GM18498 (cell line): ENCODE results near the gene CTNNA3.

Experiments
- ATAC-seq: cut with Tn5 transposase; IDR thresholded peaks from one replicate; pipeline ENCODE4 v1.9.1; 2021; ENCODE audit warnings: mild to moderate bottlenecking, moderate library complexity; ENCODE audit not compliant: unreplicated experiment

The CTNNA3 gene

DNA sequence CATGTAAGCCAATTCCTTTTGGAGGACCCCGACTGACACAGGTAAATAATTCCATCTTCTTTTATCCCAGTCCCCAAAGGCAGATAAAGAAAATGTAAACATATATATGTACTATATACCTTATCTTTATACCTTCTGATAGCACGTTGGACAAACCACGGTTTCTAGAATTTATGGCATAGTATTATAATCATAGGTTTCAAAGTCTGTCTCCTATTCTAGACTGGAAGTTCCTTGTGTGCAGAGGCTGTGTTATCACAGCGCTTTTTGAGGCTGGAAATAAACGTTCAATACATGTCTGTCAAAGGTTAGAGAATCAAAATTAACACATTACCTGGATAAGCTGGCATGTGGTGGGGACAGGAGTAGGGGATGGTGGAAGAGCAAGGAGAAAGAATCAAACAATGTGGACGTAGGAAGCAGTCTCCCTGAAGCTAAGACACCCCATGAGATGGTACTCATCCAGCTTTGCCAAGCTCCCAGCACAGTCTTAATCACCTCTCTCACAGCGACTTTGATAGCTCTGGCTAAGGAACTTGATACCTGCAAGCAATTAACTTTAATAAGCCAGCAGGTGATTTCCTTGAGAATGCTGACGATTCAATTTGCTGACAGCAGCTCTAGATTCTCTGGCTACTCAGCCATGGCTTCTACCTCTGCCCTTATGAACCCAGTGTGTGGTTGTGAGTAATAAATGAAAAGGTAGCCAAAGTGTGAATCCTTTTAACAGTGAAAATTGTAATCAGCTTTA lies 978.6 kb downstream of the CTNNA3 start:
- ATAC-seq, result no peak

DNA sequence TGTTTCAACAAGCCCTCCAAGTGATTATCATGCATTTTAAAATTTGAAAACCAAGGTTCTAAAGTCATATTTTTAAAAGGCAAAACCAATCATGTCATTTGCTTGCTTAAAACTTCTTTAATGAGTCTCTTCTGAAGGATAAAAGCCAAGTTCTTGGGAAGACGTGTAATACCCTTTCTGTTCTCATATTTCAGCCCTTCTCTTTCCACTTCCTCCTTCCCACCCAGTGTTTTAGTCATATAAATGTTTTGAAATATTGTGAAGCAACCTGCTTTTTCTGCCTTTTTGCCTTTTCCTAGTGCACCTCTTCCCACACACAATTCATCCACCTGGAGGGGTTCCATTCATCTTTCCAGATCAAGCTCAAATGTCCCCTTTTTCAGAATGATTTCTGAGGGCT lies 981.3 kb downstream of the CTNNA3 start:
- no peak for ATAC-seq

DNA sequence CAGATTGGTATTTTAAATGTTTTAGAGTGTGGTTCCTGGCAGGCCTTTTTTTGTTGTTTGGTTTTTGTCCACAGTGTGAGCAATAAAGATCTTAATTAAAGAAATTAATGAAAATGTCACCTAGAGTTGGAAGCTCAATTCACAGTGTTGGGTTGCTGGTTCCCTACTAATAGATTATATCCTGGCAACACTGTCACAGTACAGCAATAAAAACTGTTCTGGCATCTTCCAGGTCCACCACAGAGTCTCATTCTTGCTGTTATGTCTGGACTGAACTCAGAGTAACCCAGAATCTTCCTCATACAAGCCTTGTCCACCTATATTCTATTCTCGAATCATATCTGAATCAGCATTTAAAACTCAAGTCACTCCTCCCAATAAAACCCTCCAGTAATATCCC lies 982.6 kb downstream of the CTNNA3 start:
- no peak for ATAC-seq

DNA sequence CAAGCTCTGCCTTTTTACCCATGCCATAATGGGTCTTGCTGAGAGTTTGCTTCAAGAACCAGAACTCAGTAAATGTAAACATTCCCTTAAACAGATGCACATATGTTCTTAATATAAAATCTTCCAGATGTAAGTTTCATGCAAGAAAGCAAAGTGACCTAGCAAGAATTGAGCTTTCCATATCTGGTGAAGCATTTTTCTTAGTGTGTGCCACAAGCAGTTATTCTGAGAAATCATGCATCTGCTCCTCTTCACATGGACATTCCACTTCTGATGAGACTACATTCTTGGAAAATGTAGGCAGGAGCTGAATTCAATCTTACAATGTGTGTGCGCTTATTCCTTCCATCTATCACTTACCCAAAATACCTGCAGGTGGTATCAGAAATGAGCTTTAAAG lies 997.9 kb downstream of the CTNNA3 start:
- ATAC-seq, result no peak

DNA sequence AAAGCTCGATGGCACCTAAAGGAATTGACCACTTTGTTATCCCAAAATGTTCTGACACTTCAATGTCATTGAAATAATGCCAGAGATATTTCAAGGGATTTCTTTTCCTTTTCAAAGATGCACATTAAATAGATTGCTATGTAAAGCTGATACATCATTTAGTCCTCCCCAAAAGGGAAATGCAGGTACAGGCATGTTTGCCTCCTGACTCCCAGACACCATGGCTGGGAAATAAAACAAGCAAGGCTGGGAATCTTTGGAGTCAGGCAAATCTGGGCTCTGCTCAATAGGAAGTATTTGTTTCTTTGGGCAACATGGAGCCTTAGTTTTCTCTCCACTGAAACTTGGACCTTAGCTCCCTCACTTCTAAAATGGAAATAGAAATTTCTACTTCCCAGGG lies 1000.9 kb downstream of the CTNNA3 start:
- no peak for ATAC-seq

DNA sequence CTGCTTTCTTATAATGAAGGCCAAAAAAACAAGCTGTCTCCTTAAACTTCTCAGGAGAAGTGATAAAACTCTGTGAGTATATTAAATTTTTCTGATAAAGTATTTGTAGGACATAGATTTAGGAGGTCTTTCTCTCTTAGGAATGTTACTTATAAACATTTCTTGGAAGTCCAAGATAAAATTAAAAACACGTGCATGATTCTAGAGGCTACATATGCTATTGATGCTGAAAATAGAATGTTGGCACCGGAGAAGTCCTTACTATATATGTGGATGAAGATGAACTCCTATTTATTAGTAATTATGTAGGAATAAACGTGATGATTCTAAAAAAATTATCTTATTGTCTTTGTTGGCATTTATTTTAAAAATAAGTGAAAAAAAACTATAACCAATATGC lies 1011.4 kb downstream of the CTNNA3 start:
- ATAC-seq, result no peak

DNA sequence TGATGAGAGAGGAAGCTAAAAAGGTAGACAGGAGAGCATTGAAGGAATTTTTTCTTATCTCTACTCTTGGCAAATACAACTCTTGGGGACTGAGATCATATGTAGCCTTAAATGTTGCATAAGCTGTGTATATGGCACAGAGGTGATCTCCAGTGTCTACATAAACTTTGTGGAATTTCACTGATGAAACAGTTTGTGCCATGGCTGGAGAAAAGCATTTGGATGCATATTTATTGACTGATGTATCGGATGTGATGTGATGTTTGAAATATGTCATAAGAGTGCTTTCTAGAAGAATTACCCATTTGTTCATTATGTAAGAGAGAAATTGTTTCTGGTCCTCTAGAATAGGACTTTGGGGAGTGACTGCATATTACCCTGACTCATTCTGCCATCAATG lies 1015.1 kb downstream of the CTNNA3 start:
- ATAC-seq, result no peak

DNA sequence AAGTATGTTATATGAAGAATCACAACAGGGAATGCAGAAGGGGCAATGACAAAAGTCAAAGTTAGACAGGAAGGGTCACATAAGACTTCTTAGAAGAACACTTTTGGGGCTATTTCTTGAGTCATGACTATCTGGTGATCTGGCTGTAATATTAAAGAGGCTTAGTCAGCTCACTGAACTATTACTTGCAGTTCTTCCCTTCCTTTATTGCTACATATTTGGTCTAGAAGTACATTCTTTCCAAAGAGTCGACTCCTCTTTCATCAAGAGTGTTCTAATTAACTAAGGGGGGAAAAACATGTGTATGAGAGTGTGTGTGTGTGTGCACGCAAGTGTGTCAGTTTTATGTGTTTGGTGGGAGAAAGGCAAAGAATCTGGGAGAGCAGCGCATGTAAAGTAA lies 1017.5 kb downstream of the CTNNA3 start:
- no peak for ATAC-seq

DNA sequence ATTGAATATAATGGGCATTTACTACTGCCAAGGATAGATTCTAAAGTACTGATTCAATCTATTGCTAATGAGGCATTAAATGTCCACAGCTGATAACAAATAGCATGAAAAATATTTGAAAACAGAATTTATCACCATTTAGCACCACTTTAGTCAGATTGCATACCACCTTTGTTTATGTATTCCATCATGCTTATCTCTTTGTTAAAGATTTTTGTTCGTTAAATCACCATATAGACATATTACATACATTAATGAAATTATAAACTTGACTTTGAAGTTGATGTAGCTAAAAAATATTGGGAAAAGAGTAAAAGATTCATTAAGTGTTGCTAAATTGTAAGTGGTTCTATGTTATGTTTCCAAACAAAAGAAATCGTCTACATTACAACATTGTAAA lies 1022.9 kb downstream of the CTNNA3 start:
- no peak for ATAC-seq

DNA sequence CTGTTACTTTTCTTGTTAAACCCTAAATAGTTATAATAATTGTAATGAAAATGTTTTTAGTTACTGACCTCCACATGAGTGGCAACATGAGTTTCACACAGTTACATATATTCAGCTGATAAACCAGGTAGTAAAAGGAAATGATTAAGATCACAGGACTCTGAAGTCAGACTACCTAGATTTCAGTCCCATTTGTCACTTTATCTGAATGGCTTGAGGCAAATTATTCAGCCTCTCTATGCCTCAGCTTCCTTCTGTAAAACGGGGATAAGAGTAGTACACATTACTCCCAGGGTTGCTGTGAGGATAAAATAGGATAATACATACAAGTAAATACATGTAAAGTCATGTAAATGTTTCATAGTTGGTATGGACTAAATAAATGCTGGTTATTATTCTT lies 1024.4 kb downstream of the CTNNA3 start:
- no peak for ATAC-seq

DNA sequence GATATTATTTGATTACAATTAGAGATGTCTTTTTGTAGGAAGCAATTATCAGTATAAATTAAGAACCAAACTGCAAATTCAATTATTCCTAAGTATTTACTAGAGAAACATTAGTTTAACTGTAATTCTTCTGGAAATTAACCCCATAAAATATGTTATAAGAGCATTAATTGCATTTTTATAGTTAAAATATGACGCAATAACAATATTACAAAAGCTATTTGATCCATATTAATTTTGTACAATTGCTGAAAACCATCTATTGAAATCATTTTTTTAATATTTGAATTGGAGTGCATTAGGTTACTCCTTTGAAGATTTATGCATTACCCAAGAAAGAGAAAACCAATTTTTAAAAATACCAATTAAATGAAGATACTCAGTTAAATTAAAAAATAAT lies 1024.9 kb downstream of the CTNNA3 start:
- ATAC-seq, result no peak

DNA sequence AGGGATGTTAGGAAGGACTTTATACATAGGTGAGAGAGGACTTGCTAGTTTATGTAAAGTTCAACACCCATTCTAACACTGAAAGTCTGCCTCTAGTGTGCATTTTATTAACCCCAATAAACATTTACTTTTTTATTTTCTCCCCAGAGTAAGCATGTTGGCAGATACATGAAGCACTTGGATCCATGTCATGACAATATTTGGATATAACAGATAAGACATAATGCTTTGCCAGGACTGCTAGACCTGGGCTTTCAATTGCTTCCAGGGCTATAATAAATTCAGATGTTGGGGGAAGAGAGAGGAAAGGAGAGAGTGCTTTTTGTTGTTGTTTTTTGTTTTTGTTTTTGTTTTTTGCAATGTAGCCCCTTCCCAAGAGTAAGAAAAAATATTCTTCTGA lies 1039.5 kb downstream of the CTNNA3 start:
- ATAC-seq, result no peak

DNA sequence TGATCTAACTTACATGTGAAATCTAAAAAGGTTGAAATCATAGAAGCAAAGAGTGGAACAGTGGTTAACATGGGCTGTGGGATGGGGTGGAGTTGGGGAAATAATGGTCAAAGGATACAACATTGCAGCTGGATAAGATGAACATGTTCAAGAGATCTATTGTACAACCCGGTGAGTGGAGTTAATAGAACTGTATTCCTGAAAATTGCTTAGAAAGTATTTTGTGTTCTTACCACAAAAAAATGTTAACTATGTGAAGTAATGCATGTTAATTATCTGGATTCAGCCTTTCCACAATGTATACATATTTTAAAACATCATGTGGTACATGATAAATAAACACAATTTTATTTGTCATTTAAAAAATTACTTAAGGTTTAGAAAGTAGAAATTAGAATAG lies 1041.1 kb downstream of the CTNNA3 start:
- no peak for ATAC-seq

DNA sequence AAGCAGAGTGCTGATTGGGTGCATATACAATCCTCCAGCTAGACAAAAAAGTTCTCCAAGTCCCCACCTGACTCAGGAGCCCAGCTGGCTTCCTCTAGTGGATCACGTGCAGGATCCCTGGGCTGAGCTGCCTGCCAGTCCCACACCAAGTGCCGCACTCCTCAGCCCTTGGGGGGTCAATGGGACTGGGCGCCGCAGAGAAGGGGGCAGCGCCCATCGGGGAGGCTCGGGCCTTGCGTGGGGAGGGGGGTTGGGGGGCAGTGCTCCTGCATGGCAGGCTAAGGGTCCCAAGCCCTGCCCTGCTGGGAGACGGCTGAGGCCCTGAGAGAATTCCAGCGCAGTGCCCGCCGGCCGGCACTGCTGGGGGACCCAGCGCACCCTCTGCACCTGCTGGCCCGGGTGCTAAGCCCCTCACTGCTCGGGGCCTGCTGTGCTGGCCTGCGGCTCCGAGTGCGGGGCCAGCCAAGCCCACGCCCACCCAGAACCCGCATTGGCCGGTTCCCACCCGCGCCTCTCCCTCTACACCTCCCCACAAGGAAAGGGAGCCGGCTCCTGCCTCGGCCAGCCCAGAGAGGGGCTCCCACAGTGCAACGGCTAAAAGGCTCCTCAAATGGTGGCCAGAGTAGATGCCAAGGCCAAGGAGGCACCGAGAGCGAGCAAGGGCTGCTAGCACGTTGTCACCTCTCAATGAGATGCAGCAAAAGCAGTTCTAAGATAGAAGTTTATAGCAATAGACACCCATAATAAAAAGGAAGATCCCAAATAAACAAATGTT lies 1044.5 kb downstream of the CTNNA3 start:
- ATAC-seq, result no peak

DNA sequence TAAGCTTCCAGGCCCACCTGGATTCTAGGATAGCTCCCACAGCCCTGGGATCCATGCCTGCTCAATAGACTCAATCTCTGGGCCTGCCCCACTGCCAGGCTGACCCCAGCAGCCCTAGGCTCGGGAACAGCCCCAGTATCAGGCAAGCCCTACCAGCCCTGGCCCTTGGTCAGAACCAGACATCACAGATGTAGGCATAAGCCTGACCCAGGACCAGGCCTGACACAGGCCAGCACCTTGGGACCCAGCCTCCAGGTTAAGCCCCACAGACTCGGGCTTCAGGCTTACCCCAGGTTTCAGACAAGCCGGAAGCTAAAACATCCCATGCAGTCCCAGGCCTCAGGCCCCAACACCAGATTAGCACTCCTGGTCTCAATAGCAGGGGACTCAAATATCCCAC lies 1046.4 kb downstream of the CTNNA3 start:
- ATAC-seq, result no peak

DNA sequence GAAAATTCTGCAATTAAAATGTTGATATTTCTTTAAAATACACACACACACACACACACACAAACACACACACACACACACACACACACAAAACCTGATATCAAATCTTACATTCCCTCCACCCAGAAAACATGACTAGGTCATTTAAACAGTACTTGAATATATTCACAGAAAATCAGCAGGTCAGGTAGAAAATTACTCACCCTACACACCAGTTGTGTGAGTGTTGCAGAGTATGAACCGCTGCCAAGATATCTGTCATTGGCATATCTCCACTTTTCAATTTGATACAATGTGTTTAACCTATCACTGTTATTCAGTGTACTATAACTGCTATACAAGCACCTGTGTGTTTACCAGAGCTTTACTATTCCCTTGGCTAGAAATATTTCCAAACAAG lies 1053.8 kb downstream of the CTNNA3 start:
- no peak for ATAC-seq

DNA sequence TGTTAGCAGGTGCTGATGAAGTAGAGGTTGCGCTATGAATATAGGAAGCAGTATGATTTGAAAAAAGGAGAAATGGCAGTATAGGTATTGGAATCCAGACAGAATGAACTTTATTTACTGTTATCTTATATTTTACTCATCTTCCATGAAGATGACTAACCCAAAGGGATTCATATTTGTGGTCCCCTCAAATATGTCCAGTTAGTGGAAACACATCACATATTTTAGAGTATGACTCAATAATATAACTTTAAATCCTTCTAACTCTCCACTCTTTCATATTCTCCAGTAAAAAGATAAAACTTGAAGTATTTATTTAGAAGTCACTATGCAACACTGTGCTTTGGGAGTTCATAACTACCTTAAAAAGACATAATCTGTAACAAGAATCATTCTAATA lies 1056.6 kb downstream of the CTNNA3 start:
- no peak for ATAC-seq

DNA sequence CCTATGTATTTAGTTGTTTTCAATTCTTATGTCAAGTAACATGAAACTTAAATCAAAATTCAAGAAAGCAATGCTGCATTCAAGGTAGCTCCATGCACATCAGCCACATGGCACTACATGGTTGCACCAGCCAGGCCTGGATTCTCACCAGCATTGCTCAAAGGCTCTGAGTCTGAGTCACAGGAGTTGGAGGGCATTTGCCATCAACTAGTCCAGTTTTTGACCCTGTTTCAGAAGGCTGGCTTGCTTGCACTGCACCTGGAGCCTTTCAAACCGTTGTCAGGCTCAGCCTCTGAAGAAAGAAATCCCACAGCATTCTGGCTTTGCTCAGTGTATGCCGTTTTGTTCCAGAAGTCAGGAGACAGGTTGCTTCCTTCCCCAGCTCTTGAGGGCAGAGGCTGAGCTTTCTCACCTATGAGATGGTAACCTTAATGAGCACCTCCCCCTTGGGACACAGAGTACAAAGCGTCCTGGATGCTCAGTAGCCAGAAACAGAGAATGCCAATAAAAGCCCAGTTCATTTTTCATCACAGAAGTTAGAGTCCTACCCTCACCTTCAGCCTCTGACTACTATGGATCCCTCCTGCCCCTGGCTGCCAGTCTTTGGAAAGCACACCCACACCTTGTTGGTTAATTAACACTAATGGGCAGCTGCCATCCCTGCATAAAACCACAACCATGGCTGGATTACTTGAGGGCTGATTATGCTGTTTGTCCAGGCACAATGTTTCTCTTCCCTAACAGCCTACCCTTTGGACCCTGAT lies 1058.5 kb downstream of the CTNNA3 start:
- ATAC-seq, result no peak

DNA sequence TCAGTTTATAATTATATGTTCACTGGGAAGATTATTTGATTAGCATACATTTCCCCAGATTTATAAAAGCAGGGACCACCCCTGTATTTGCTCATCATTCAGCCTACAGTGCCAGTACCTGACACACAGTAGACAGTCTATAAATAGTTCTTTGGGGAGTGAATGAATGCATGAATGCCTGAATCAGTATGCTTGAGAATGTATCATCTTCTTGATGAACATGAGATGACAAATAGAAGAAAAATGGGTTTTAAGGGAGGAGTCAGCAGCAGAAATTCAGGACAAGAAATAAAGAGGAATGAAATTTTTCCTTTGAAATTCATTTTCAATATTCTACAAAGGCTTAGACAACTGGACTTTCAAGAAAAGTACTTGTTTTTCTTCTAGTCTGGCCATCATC lies 1066.0 kb downstream of the CTNNA3 start:
- no peak for ATAC-seq

DNA sequence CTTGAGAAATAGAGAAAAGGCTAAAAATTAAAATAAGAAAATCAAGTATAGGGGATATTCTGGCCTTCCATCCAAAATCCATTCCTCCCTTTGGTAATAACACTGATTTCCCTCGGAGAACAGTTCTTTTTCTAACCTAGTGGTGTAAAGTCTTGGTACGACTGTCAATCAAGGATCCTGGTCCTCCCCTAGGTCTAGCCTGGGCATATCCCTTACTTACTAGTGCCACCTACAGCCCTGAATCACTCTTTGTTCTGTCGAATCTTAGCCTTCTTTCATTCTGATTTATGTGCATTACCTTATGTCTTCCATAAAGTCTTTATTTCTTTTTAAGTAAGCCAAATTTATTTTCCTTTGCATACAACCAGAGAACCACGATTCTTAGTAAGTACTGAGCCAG lies 1068.8 kb downstream of the CTNNA3 start:
- ATAC-seq, result peak; percentile 58

DNA sequence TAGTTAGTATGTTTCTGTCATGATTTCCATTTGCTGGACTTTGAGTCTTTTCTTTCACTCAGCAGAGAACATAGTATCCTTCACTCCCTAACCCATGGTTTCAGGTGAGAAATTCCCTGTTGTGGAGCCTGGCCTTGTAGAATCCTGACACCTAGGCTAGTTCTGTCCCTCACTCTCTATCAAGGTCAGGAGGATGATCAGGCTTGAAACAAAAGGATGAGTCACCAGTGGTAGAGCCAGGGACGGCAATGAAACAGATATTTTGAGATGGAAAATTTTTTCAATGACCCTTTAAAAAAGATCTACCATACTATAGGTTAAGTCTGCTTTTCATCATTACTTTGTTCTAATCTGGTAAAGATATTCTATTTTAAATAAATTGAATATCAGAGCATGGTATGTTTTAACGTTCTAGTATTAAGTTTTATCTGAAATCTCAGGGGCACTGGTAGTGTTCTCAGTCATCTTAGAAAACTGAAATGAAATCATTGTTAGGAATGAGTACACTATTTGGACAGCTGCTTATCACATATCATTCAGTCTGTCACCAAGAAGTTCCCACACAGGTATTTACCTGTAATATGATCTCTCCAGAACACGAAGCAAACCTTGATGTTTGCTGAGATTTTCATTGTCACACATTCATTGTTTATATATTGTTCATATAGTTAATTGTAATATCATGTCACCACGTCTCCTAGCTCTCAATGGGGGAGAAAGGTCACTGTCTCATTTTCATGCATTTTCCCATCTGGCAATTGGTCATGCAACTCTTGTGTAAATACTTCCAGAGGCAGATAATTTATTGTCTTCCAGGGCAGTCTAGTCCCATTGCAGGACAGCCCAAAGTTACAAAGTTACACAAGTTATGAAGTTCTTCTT lies 1070.0 kb downstream of the CTNNA3 start:
- ATAC-seq, result no peak
